ENCODE measurements around the gene ZBTB20.

The ZBTB20 gene

GRCh38 chr3:115019900-115020299 is 127.2 kb downstream of the ZBTB20 start:
- TF ChIP-seq CTCF (IDR thresholded peaks at IDR 0.05; ENCODE audit: insufficient read depth, low read length, poor library complexity, severe bottlenecking) (no peak), EZH2phosphoT487 (conservative IDR thresholded peaks at IDR 0.05; ENCODE audit: low read length) (no peak)
- Histone ChIP-seq H3K36me3 (ENCODE audit: low read length) (no peaks in the 10 kb centered on the region), H4K20me1 (ENCODE audit: low read depth, low read length) (no peaks in the 10 kb centered on the region; the same call in 1 of the 2 replicates), H3K9me3 (ENCODE audit: insufficient read depth, low read length) (no peaks in the 10 kb centered on the region), H3F3A (ENCODE audit: insufficient read depth) (no peaks in the 10 kb centered on the region), H2AFZ (ENCODE audit: low read depth, low read length, severe bottlenecking) (no peak overlapping the region), H3K9ac (ENCODE audit: low read length) (no peak overlapping the region), H3K27me3 (ENCODE audit: low read length) (no peaks in the 10 kb centered on the region), H3K4me2 (ENCODE audit: low read depth, low read length, poor library complexity, severe bottlenecking) (no peak overlapping the region), H3K79me2 (ENCODE audit: insufficient read depth, low read length) (no peaks in the 10 kb centered on the region), H3K9me2 (replicated peaks; ENCODE audit: insufficient read depth, low read length) (no peaks in the 10 kb centered on the region), H3K4me3 (ENCODE audit: insufficient read depth, low read length, poor library complexity, severe bottlenecking) (no peak overlapping the region), H3K27ac (ENCODE audit: low read depth, low read length) (no peak overlapping the region)

GRCh38 chr3:115018694-115019093 is 128.4 kb downstream of the ZBTB20 start:
- H3K9ac ChIP-seq (ENCODE audit: low read length), result no peak overlapping the region
- H3K9me3 ChIP-seq (ENCODE audit: insufficient read depth, low read length), result no peaks in the 10 kb centered on the region
- no peaks in the 10 kb centered on the region for H3K27me3 ChIP-seq (ENCODE audit: low read length)
- H3K36me3 ChIP-seq (ENCODE audit: low read length), result no peaks in the 10 kb centered on the region
- no peak overlapping the region for H3K4me2 ChIP-seq (ENCODE audit: low read depth, low read length, poor library complexity, severe bottlenecking)
- TF ChIP-seq CTCF (IDR thresholded peaks at IDR 0.05; ENCODE audit: insufficient read depth, low read length, poor library complexity, severe bottlenecking), result no peak
- TF ChIP-seq EZH2phosphoT487 (conservative IDR thresholded peaks at IDR 0.05; ENCODE audit: low read length), result no peak
- H3K4me3 ChIP-seq (ENCODE audit: insufficient read depth, low read length, poor library complexity, severe bottlenecking), result no peak overlapping the region
- no peak overlapping the region for H2AFZ ChIP-seq (ENCODE audit: low read depth, low read length, severe bottlenecking)
- no peak overlapping the region for H3K27ac ChIP-seq (ENCODE audit: low read depth, low read length)
- H3F3A ChIP-seq (ENCODE audit: insufficient read depth), result no peaks in the 10 kb centered on the region
- H4K20me1 ChIP-seq (ENCODE audit: low read depth, low read length), result no peaks in the 10 kb centered on the region; the same call in 1 of the 2 replicates
- H3K79me2 ChIP-seq (ENCODE audit: insufficient read depth, low read length), result no peaks in the 10 kb centered on the region
- H3K9me2 ChIP-seq (replicated peaks; ENCODE audit: insufficient read depth, low read length), result no peaks in the 10 kb centered on the region

- H3K79me2 ChIP-seq (ENCODE audit: insufficient read depth, low read length), result no peaks in the 10 kb centered on the region
- no peak overlapping the region for H2AFZ ChIP-seq (ENCODE audit: low read depth, low read length, severe bottlenecking)
- H4K20me1 ChIP-seq (ENCODE audit: low read depth, low read length), result no peaks in the 10 kb centered on the region
- no peak overlapping the region for H3K9ac ChIP-seq (ENCODE audit: low read length)
- H3K27me3 ChIP-seq (ENCODE audit: low read length), result no peaks in the 10 kb centered on the region
- H3F3A ChIP-seq (ENCODE audit: insufficient read depth), result no peaks in the 10 kb centered on the region
- H3K9me3 ChIP-seq (ENCODE audit: insufficient read depth, low read length), result no peaks in the 10 kb centered on the region
- no peak for TF ChIP-seq CTCF (IDR thresholded peaks at IDR 0.05; ENCODE audit: insufficient read depth, low read length, poor library complexity, severe bottlenecking)
- TF ChIP-seq EZH2phosphoT487 (conservative IDR thresholded peaks at IDR 0.05; ENCODE audit: low read length), result no peak
- H3K4me3 ChIP-seq (ENCODE audit: insufficient read depth, low read length, poor library complexity, severe bottlenecking), result no peak overlapping the region
- no peaks in the 10 kb centered on the region for H3K9me2 ChIP-seq (replicated peaks; ENCODE audit: insufficient read depth, low read length)
- H3K4me2 ChIP-seq (ENCODE audit: low read depth, low read length, poor library complexity, severe bottlenecking), result no peak overlapping the region
- H3K27ac ChIP-seq (ENCODE audit: low read depth, low read length), result no peak overlapping the region
- no peaks in the 10 kb centered on the region for H3K36me3 ChIP-seq (ENCODE audit: low read length)
These were observed 139.1 kb downstream of the ZBTB20 start for GRCh38 chr3:115007966-115008365.

Data from SU-DHL-6 (cell line).